Dendritic cell treated with granulocyte-macrophage colony-stimulating factor and Interleukin-4, amounts not matched to agents 40 ng/mL and 50 ng/mL, for 4 days (primary cell): ENCODE data around the gene WDR44.
"Not testable (repeated sequence)": the region's sequence is repeated elsewhere in the genome, so short reads cannot be mapped to it uniquely, and the experiment has no call there.

Experiments
- H3K27ac Mint-ChIP-seq: one replicate; pipeline ENCODE4 v1.8.0; 2022; ENCODE audit warnings: mild to moderate bottlenecking, mixed read lengths
- H3K27me3 Mint-ChIP-seq: one replicate; pipeline ENCODE4 v1.8.0; 2022; ENCODE audit warnings: mild to moderate bottlenecking, mixed read lengths
- H3K36me3 Mint-ChIP-seq: one replicate; pipeline ENCODE4 v1.8.0; 2022; ENCODE audit warnings: low read depth, mixed read lengths
- H3K4me1 Mint-ChIP-seq: one replicate; pipeline ENCODE4 v1.8.0; 2022; ENCODE audit warnings: low read depth, mixed read lengths
- H3K4me3 Mint-ChIP-seq: one replicate; pipeline ENCODE4 v1.8.0; 2022; ENCODE audit warnings: mild to moderate bottlenecking, moderate library complexity, mixed read lengths
- H3K9me3 Mint-ChIP-seq: one replicate; pipeline ENCODE4 v1.8.0; 2022; ENCODE audit warnings: mixed read lengths
- intact Hi-C: fragments of 100-400 bp; cut with micrococcal nuclease; formaldehyde crosslinking; loops from one replicate; pipeline ENCODE4 v1.15.0; 2022

The WDR44 gene

GRCh38 chrX:118480172-118480571 lies 134.3 kb downstream of the WDR44 start:
- intact Hi-C loops: no loop called here
- no peaks in the 10 kb centered on the region for H3K4me1 Mint-ChIP-seq
- no peak overlapping the region for H3K27ac Mint-ChIP-seq
- no peaks in the 10 kb centered on the region for H3K36me3 Mint-ChIP-seq
- no peaks in the 10 kb centered on the region for H3K9me3 Mint-ChIP-seq
- no peaks in the 10 kb centered on the region for H3K27me3 Mint-ChIP-seq
- H3K4me3 Mint-ChIP-seq: no peak overlapping the region

- intact Hi-C loops, H3K9me3 Mint-ChIP-seq, H3K36me3 Mint-ChIP-seq, H3K27ac Mint-ChIP-seq, H3K27me3 Mint-ChIP-seq, H3K4me1 Mint-ChIP-seq, H3K4me3 Mint-ChIP-seq: not testable (repeated sequence)
Observed at GRCh38 chrX:118482384-118482783, 136.5 kb downstream of the WDR44 start.

GRCh38 chrX:118484216-118484903 lies 138.5 kb downstream of the WDR44 start:
- intact Hi-C loops: no loop called here
- H3K4me3 Mint-ChIP-seq: no peak overlapping the region
- H3K4me1 Mint-ChIP-seq: no peaks in the 10 kb centered on the region
- no peaks in the 10 kb centered on the region for H3K9me3 Mint-ChIP-seq
- H3K27ac Mint-ChIP-seq: no peak overlapping the region
- H3K36me3 Mint-ChIP-seq: no peaks in the 10 kb centered on the region
- no peaks in the 10 kb centered on the region for H3K27me3 Mint-ChIP-seq

GRCh38 chrX:118486693-118487092 lies 140.8 kb downstream of the WDR44 start:
- H3K27ac Mint-ChIP-seq, H3K4me1 Mint-ChIP-seq, H3K4me3 Mint-ChIP-seq, H3K9me3 Mint-ChIP-seq, H3K27me3 Mint-ChIP-seq, intact Hi-C loops, H3K36me3 Mint-ChIP-seq: not testable (repeated sequence)

- Mint-ChIP-seq H3K27me3 (no peaks in the 10 kb centered on the region), H3K27ac (peak overlapping the region; percentile 28), H3K4me1 (peaks cover 13% of the 10 kb centered on the region), H3K9me3 (no peaks in the 10 kb centered on the region), H3K36me3 (peaks cover 20% of the 10 kb centered on the region), H3K4me3 (no peak overlapping the region)
- intact Hi-C loops: no loop called here
Observed at GRCh38 chrX:118493016-118493415, 147.1 kb downstream of the WDR44 start.

- peak overlapping the region; percentile 28 for H3K27ac Mint-ChIP-seq
- intact Hi-C loops: no loop called here
- peaks cover 16% of the 10 kb centered on the region for H3K4me1 Mint-ChIP-seq
- no peaks in the 10 kb centered on the region for H3K27me3 Mint-ChIP-seq
- no peak overlapping the region for H3K4me3 Mint-ChIP-seq
- H3K36me3 Mint-ChIP-seq: peaks cover 20% of the 10 kb centered on the region
- H3K9me3 Mint-ChIP-seq: no peaks in the 10 kb centered on the region
Observed at GRCh38 chrX:118493653-118494297, 147.9 kb downstream of the WDR44 start.

- H3K27me3 Mint-ChIP-seq: no peaks in the 10 kb centered on the region
- intact Hi-C loops: loop anchor here (5.0 kb wide), 2 partner anchors 42 to 57 kb away; no protein-coding TSS in a partner anchor
- H3K9me3 Mint-ChIP-seq: no peaks in the 10 kb centered on the region
- peak within 1 kb of the TSS; percentile 97 for H3K4me3 Mint-ChIP-seq
- H3K27ac Mint-ChIP-seq: peak within 1 kb of the TSS; percentile 95
- peaks cover 34% of the 10 kb centered on the region for H3K36me3 Mint-ChIP-seq
- peaks cover 23% of the 10 kb centered on the region for H3K4me1 Mint-ChIP-seq
Observed at GRCh38 chrX:118495061-118495921, 149.4 kb downstream of the WDR44 start, which contains the start of gene DOCK11. DOCK11 (plus strand) TSS chrX:118495815; CDS start chrX:118495972, 157 bp downstream.

GRCh38 chrX:118495958-118496762 lies 150.3 kb downstream of the WDR44 start:
- H3K36me3 Mint-ChIP-seq: peaks cover 35% of the 10 kb centered on the region

GRCh38 chrX:118496763-118497079 lies 150.8 kb downstream of the WDR44 start:
- Mint-ChIP-seq H3K27me3 (no peaks in the 10 kb centered on the region), H3K36me3 (peaks cover 35% of the 10 kb centered on the region)
- intact Hi-C loops: loop anchor here (5.0 kb wide), 2 partner anchors 41 to 56 kb away; no protein-coding TSS in a partner anchor

More at GRCh38 chrX:118495958-118496762, 150.3 kb downstream of the WDR44 start:
- no peaks in the 10 kb centered on the region for H3K9me3 Mint-ChIP-seq
- intact Hi-C loops: loop anchor here (5.0 kb wide), 2 partner anchors 41 to 56 kb away; no protein-coding TSS in a partner anchor
- H3K4me3 Mint-ChIP-seq: peak overlapping the region; percentile 97
- peaks cover 23% of the 10 kb centered on the region for H3K4me1 Mint-ChIP-seq
- H3K27ac Mint-ChIP-seq: peak overlapping the region; percentile 95
- H3K27me3 Mint-ChIP-seq: no peaks in the 10 kb centered on the region

GRCh38 chrX:118497180-118497818 lies 151.4 kb downstream of the WDR44 start:
- peak overlapping the region; percentile 95 for H3K27ac Mint-ChIP-seq
- H3K4me1 Mint-ChIP-seq: peaks cover 28% of the 10 kb centered on the region
- no peaks in the 10 kb centered on the region for H3K27me3 Mint-ChIP-seq
- intact Hi-C loops: loop anchor here (5.0 kb wide), 2 partner anchors 40 to 55 kb away; no protein-coding TSS in a partner anchor
- H3K36me3 Mint-ChIP-seq: peaks cover 35% of the 10 kb centered on the region
- no peaks in the 10 kb centered on the region for H3K9me3 Mint-ChIP-seq
- H3K4me3 Mint-ChIP-seq: peak overlapping the region; percentile 97

More at GRCh38 chrX:118496763-118497079, 150.8 kb downstream of the WDR44 start:
- peak overlapping the region; percentile 97 for H3K4me3 Mint-ChIP-seq
- H3K4me1 Mint-ChIP-seq: peaks cover 23% of the 10 kb centered on the region
- no peaks in the 10 kb centered on the region for H3K9me3 Mint-ChIP-seq
- peak overlapping the region; percentile 95 for H3K27ac Mint-ChIP-seq

GRCh38 chrX:118498351-118498750 lies 152.4 kb downstream of the WDR44 start:
- peak overlapping the region; percentile 17 for H3K27ac Mint-ChIP-seq
- intact Hi-C loops: loop anchor here (5.0 kb wide), 2 partner anchors 39 to 54 kb away; no protein-coding TSS in a partner anchor
- peaks cover 33% of the 10 kb centered on the region for H3K4me1 Mint-ChIP-seq
- H3K36me3 Mint-ChIP-seq: peaks cover 35% of the 10 kb centered on the region
- H3K9me3 Mint-ChIP-seq: no peaks in the 10 kb centered on the region
- H3K4me3 Mint-ChIP-seq: no peak overlapping the region
- no peaks in the 10 kb centered on the region for H3K27me3 Mint-ChIP-seq

GRCh38 chrX:118498755-118499154 lies 152.8 kb downstream of the WDR44 start:
- intact Hi-C loops: loop anchor here (5.0 kb wide), 2 partner anchors 39 to 54 kb away; no protein-coding TSS in a partner anchor
- Mint-ChIP-seq H3K36me3 (peaks cover 35% of the 10 kb centered on the region), H3K27ac (peak overlapping the region; percentile 17), H3K4me1 (peaks cover 36% of the 10 kb centered on the region), H3K9me3 (no peaks in the 10 kb centered on the region), H3K4me3 (peak overlapping the region; percentile 32), H3K27me3 (no peaks in the 10 kb centered on the region)
